Loucy (cell line): ENCODE data around the gene CNNM1.

Experiments
- EZH2phosphoT487 ChIP-seq: fragments of 200-600 bp; IDR thresholded peaks from 2 replicates; pipeline ENCODE4 v1.6.1; 2018; ENCODE audit warnings: antibody characterized with exemption, mild to moderate bottlenecking, moderate library complexity, borderline replicate concordance
- TF ChIP-seq, protein P1 (sequence below): fragments of 200-600 bp; sonication (generic); conservative IDR thresholded peaks from 2 replicates; pipeline ENCODE4 v1.5.1; 2014; ENCODE audit warnings: mild to moderate bottlenecking, antibody characterized with exemption, low read length

- TF ChIP-seq, protein P1, sequence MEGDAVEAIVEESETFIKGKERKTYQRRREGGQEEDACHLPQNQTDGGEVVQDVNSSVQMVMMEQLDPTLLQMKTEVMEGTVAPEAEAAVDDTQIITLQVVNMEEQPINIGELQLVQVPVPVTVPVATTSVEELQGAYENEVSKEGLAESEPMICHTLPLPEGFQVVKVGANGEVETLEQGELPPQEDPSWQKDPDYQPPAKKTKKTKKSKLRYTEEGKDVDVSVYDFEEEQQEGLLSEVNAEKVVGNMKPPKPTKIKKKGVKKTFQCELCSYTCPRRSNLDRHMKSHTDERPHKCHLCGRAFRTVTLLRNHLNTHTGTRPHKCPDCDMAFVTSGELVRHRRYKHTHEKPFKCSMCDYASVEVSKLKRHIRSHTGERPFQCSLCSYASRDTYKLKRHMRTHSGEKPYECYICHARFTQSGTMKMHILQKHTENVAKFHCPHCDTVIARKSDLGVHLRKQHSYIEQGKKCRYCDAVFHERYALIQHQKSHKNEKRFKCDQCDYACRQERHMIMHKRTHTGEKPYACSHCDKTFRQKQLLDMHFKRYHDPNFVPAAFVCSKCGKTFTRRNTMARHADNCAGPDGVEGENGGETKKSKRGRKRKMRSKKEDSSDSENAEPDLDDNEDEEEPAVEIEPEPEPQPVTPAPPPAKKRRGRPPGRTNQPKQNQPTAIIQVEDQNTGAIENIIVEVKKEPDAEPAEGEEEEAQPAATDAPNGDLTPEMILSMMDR, result no peak
- TF ChIP-seq EZH2phosphoT487, result no peak
Observed at GRCh38 chr10:99421233-99421739, 92.1 kb downstream of the CNNM1 start.
